Measurements from ENCODE around the gene RALB. TPM values are rescaled to one million over a fixed set of nuclear protein-coding genes. Genes with fewer than 3 reads are reported as not detected.
A peak's percentile ranks its signal among the peaks of the same experiment; 100 is the strongest.

Gene RALB
- total RNA-seq, 1 experiment from 2014 or later: 17.1 TPM

- no peak overlapping the region for H3K4me3 Mint-ChIP-seq
- no peak for TF ChIP-seq TEAD1 (CRISPR knock-in tag; IDR thresholded peaks at IDR 0.05)
- TF ChIP-seq MXD4 (CRISPR knock-in tag; IDR thresholded peaks at IDR 0.05; ENCODE audit: borderline replicate concordance): no peak
- TF ChIP-seq ZNF416 (CRISPR knock-in tag; IDR thresholded peaks at IDR 0.05): no peak
- peak; percentile 67 for TF ChIP-seq GABPB1 (CRISPR knock-in tag; IDR thresholded peaks at IDR 0.05)
- no peak for TF ChIP-seq ATF1 (CRISPR knock-in tag; IDR thresholded peaks at IDR 0.05)
- no peak for TF ChIP-seq SOX15 (CRISPR knock-in tag; IDR thresholded peaks at IDR 0.05)
- TF ChIP-seq NFATC4 (CRISPR knock-in tag; IDR thresholded peaks at IDR 0.05): no peak
- no peak for TF ChIP-seq ZNF396 (CRISPR knock-in tag; IDR thresholded peaks at IDR 0.05; ENCODE audit: borderline replicate concordance)
- no peak for TF ChIP-seq HMGXB4 (CRISPR knock-in tag; IDR thresholded peaks at IDR 0.05)
- H3K4me1 Mint-ChIP-seq: peaks cover 6% of the 10 kb centered on the region
- H3K27ac Mint-ChIP-seq: no peak overlapping the region
- ATAC-seq: no peak
- DNase-seq (ENCODE audit: low spot score): no peak
- CTCF ChIA-PET: interaction anchor here (0.9 to 1.4 kb wide), 3 partner anchors 11 to 19 kb away, joined by 3 to 8 read pairs (median 4); no protein-coding TSS in a partner anchor
- peaks cover 10% of the 10 kb centered on the region for H3K9me3 Mint-ChIP-seq
- no peaks in the 10 kb centered on the region for H3K36me3 Mint-ChIP-seq
- POLR2A ChIA-PET: no interaction called here
- H3K27me3 Mint-ChIP-seq (ENCODE audit: low read depth): peaks cover 21% of the 10 kb centered on the region
Measured at GRCh38 chr2:120331903-120332302, 79.3 kb downstream of the RALB start.

GRCh38 chr2:120332384-120332783 lies 79.7 kb downstream of the RALB start:
- Mint-ChIP-seq H3K36me3 (no peaks in the 10 kb centered on the region), H3K27me3 (ENCODE audit: low read depth) (peaks cover 20% of the 10 kb centered on the region), H3K4me1 (peaks cover 7% of the 10 kb centered on the region), H3K9me3 (peaks cover 10% of the 10 kb centered on the region), H3K27ac (no peak overlapping the region), H3K4me3 (no peak overlapping the region)
- TF ChIP-seq FOXK1 (CRISPR knock-in tag; IDR thresholded peaks at IDR 0.05) (no peak), ZNF671 (CRISPR knock-in tag; IDR thresholded peaks at IDR 0.05) (no peak), ZNF263 (CRISPR knock-in tag; IDR thresholded peaks at IDR 0.05; ENCODE audit: low read depth) (no peak), GRHL2 (CRISPR knock-in tag; IDR thresholded peaks at IDR 0.05; ENCODE audit: insufficient replicate concordance, severe bottlenecking) (no peak), ARID4B (CRISPR knock-in tag; IDR thresholded peaks at IDR 0.05; ENCODE audit: borderline replicate concordance) (no peak), SP1 (CRISPR knock-in tag; conservative IDR thresholded peaks at IDR 0.05) (no peak), ZNF232 (CRISPR knock-in tag; IDR thresholded peaks at IDR 0.05) (no peak), USF2 (CRISPR knock-in tag; IDR thresholded peaks at IDR 0.05) (no peak), RORB (CRISPR knock-in tag; IDR thresholded peaks at IDR 0.05) (no peak), MXD4 (CRISPR knock-in tag; IDR thresholded peaks at IDR 0.05; ENCODE audit: borderline replicate concordance) (no peak), CREM (CRISPR knock-in tag; IDR thresholded peaks at IDR 0.05) (no peak), KAT7 (CRISPR knock-in tag; IDR thresholded peaks at IDR 0.05; ENCODE audit: borderline replicate concordance) (no peak), ZNF532 (CRISPR knock-in tag; IDR thresholded peaks at IDR 0.05; ENCODE audit: borderline replicate concordance) (no peak)
- DNase-seq (ENCODE audit: low spot score) (no peak), ATAC-seq (no peak)
- ChIA-PET POLR2A (no interaction called here), CTCF (interaction anchor here (1.4 kb wide), 1 partner anchor 11 kb away, joined by 8 read pairs; no protein-coding TSS in a partner anchor)
